ENCODE results near the gene OTUD7B.

OTUD7B gene

DNA sequence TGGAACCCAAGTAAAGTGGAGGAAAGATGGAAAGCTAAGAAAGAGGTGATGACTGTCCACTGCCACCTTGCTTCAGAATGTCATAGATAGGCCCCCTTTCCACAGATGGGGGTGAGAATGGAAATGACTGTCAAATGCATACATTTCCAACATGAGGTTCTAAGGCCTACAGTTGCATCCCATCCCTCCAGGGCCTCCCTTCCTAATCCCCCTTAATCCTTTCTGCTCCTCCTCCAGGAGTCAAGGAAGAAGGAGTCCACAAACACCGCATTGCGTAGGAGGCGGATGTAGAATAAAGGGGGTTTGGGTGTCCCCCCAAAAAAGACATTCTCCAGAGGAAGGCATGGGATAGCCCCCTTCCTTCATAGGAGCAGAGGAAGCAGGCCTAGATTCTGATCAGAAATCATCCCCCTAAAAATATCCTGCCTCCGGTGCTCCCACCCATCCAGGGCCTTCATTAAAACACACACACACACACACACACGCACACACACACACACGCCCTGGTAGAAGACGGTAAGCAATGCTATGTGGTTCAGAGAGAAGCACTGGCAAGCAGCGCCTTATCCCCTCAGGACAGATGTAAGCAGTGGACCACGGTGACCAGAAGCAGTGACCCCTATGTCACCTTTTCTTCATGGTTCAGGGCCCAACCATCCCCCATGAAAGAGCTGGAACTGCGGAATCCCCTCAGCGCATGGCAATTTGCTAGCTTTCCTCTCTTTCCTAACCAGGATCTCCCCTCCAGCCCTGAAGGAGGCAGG lies 94.9 kb downstream of the OTUD7B start:
- no peak for DNase-seq

DNA sequence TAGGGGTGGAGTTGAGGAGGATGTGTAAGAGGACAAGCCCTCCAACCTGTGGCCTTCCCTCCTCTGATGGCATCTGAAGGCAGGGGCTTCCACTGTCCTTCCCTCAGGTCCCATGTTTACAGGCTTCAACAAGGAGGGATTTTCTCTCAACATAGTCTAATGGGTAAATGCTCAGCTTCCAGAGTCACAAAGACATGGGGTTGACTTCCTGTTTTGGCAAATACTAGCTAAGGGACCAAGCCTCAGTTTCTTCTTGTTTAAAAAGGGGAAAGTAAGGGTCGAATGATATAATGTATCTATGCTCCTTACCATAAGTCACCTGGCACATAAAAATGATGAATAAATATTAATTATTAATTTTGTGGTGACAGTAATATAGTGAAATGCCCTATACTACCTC lies 96.0 kb downstream of the OTUD7B start:
- no peak for DNase-seq

DNA sequence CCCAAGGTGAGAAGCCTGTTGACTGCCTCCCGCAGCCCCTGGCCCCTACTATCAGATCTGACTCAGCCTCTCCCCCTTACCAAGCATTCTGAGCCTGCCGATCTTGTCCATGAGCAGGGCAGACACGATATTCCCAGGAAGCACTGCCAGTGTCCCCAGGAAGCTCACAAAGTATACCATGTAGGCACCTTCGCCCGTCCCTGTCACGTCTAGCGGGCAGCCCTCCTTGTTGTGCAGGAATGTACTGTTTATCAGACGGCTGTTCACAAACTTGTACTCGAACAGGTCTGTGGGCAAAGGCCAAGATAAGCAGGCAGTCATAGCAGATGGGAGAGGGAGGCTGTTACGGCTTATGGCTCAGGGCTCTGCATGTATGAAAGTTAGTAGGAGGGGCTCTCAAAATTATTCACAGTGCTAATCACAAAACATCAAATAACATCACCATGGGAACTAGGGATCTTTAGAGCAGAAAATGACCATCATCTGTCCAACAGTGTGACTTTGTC lies 103.9 kb downstream of the OTUD7B start:
- DNase-seq, result no peak

GRCh38 chr1:149903836-149904491 lies 106.6 kb downstream of the OTUD7B start:
- no peak for DNase-seq

DNA sequence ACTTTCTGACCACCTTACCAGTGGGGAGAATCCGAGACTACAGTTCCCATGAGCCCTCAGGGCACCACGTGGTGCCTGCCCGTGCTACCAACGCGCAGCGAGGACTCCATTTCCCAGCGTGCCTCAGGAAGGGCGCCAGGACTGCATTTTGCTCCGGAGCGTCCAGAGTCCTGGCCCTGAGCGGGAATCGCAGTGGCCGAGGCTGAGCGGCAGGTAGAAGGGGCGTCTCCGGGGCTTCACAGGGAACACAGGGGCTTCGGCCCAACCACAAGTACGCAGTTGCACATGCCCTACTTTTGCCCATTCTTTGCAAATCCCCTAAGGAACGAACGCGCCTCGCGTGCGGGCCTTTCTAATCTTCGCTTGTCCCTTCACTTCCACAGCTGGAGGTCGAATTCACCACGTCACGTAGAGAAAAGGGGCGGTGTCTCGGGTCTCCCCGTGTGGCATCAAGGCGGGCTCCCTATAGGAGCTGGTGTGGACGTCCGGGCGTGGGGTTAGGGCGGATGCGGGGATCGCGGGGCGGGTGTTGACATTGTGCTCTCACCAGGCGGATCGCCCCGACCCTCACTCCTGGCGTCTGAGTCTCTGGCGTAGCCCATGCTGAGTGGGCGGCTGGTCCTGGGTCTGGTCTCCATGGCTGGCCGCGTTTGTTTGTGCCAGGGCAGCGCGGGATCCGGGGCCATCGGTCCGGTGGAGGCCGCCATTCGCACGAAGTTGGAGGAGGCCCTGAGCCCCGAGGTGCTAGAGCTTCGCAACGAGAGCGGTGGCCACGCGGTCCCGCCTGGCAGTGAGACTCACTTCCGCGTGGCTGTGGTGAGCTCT lies 110.9 kb downstream of the OTUD7B start, which contains the start of gene BOLA1:
TSS of gene BOLA1 (plus strand) at position 109 of the 825 bp plus-strand sequence. CDS start at position 601, 492 bp downstream.
- DNase-seq, result peak; percentile 94

GRCh38 chr1:149896575-149896974 lies 114.0 kb downstream of the OTUD7B start:
- no peak for DNase-seq

GRCh38 chr1:149888999-149889289 lies 121.6 kb downstream of the OTUD7B start:
- DNase-seq, result peak; percentile 53

DNA sequence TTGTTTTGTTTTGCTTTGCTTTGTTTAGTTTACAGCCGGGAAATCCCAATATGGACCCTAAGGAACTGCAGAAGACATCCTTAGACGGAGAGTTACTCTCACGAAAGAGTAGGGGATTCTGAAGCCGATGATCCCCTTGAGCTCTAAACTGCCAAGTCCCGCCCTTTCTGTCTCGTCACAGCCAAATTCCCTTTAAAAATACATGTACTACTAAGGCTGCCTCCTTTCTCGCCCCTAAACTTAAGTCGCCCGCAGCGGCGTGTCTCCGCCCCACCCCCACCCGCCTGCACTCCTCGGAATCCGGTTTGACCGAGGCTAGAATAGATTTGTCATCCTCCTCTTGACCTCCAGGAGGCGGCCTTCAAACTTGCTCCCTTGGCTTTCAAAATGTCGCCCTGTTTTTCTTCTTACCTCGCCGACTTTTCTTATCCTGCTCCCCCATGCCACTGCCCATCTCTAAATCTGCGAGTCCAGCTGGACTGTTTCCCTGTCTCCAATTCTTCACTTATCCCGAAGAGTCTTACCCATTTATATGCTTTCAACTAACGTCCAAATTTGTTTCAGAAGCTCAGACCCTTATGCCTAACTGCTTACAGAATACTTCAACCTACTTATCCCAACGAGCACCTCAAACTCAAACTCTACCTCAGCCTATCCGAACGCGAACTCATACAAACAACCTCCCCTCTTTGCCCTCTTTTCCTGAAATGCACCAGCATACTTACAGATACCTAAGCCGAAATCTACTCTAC lies 122.1 kb downstream of the OTUD7B start:
- DNase-seq, result peak; percentile 93

All from left hindlimb (tissue), 1 donor.